ENCODE results near the gene PRSS33. TPM values are rescaled to one million over a fixed set of nuclear protein-coding genes. Genes with fewer than 3 reads are reported as not detected.

PRSS33 gene
- total RNA-seq, 2 experiments from 2014 or later = not detected

- Mint-ChIP-seq H3K36me3 (ENCODE audit: low read depth) (peaks cover 88% of the 10 kb centered on the region), H3K27ac (no peak overlapping the region), H3K4me1 (peaks cover 3% of the 10 kb centered on the region), H3K9me3 (no peaks in the 10 kb centered on the region), H3K27me3 (no peaks in the 10 kb centered on the region), H3K4me3 (no peak overlapping the region)
- ChIA-PET CTCF (interaction anchor here (1.0 kb wide), 1 partner anchor 101 kb away, joined by 4 read pairs; no protein-coding TSS in a partner anchor), POLR2A (no interaction called here)
- no peak for DNase-seq
Measured at GRCh38 chr16:2767140-2767731, 20.1 kb downstream of the PRSS33 start.

GRCh38 chr16:2766430-2767139, 20.8 kb downstream of the PRSS33 start:
- Mint-ChIP-seq H3K36me3 (ENCODE audit: low read depth) (peaks cover 90% of the 10 kb centered on the region), H3K27me3 (no peaks in the 10 kb centered on the region), H3K9me3 (no peaks in the 10 kb centered on the region), H3K27ac (no peak overlapping the region), H3K4me3 (no peak overlapping the region), H3K4me1 (peaks cover 1% of the 10 kb centered on the region)
- ChIA-PET CTCF (no interaction called here), POLR2A (no interaction called here)
- no peak for DNase-seq

- no peak for DNase-seq
- H3K27ac Mint-ChIP-seq = no peak overlapping the region
- H3K36me3 Mint-ChIP-seq (ENCODE audit: low read depth) = peaks cover 90% of the 10 kb centered on the region
- H3K27me3 Mint-ChIP-seq = no peaks in the 10 kb centered on the region
- H3K4me3 Mint-ChIP-seq = no peak overlapping the region
- POLR2A ChIA-PET = no interaction called here
- H3K9me3 Mint-ChIP-seq = no peaks in the 10 kb centered on the region
- CTCF ChIA-PET = no interaction called here
- peaks cover 2% of the 10 kb centered on the region for H3K4me1 Mint-ChIP-seq
Measured at GRCh38 chr16:2765462-2766404, 21.6 kb downstream of the PRSS33 start.

- POLR2A ChIA-PET = interaction anchor here (0.6 kb wide), 1 partner anchor 19 kb away, joined by 3 read pairs; no protein-coding TSS in a partner anchor
- H3K27me3 Mint-ChIP-seq = no peaks in the 10 kb centered on the region
- no peak overlapping the region for H3K27ac Mint-ChIP-seq
- DNase-seq = no peak
- H3K4me1 Mint-ChIP-seq = peaks cover 4% of the 10 kb centered on the region
- H3K9me3 Mint-ChIP-seq = no peaks in the 10 kb centered on the region
- no peak overlapping the region for H3K4me3 Mint-ChIP-seq
- peaks cover 90% of the 10 kb centered on the region for H3K36me3 Mint-ChIP-seq (ENCODE audit: low read depth)
- CTCF ChIA-PET = no interaction called here
Measured at GRCh38 chr16:2764718-2765117, 22.6 kb downstream of the PRSS33 start.

GRCh38 chr16:2763173-2763572, 24.2 kb downstream of the PRSS33 start:
- ChIA-PET POLR2A (no interaction called here), CTCF (no interaction called here)
- DNase-seq = no peak
- Mint-ChIP-seq H3K4me1 (peaks cover 7% of the 10 kb centered on the region), H3K9me3 (no peaks in the 10 kb centered on the region), H3K27ac (no peak overlapping the region), H3K27me3 (no peaks in the 10 kb centered on the region), H3K36me3 (ENCODE audit: low read depth) (peaks cover 93% of the 10 kb centered on the region), H3K4me3 (no peak overlapping the region)

- Mint-ChIP-seq H3K36me3 (ENCODE audit: low read depth) (peaks cover 93% of the 10 kb centered on the region), H3K27ac (no peak overlapping the region), H3K4me1 (peaks cover 10% of the 10 kb centered on the region), H3K4me3 (no peak overlapping the region), H3K27me3 (no peaks in the 10 kb centered on the region), H3K9me3 (no peaks in the 10 kb centered on the region)
- no peak for DNase-seq
- POLR2A ChIA-PET = no interaction called here
- CTCF ChIA-PET = no interaction called here
Measured at GRCh38 chr16:2762711-2763110, 24.6 kb downstream of the PRSS33 start.

GRCh38 chr16:2761886-2762583, 25.3 kb downstream of the PRSS33 start:
- no peaks in the 10 kb centered on the region for H3K27me3 Mint-ChIP-seq
- peaks cover 97% of the 10 kb centered on the region for H3K36me3 Mint-ChIP-seq (ENCODE audit: low read depth)
- H3K4me1 Mint-ChIP-seq = peaks cover 14% of the 10 kb centered on the region
- H3K27ac Mint-ChIP-seq = no peak overlapping the region
- H3K4me3 Mint-ChIP-seq = no peak overlapping the region
- no peaks in the 10 kb centered on the region for H3K9me3 Mint-ChIP-seq
- POLR2A ChIA-PET = no interaction called here
- CTCF ChIA-PET = no interaction called here
- DNase-seq = no peak

GRCh38 chr16:2761472-2761871, 25.9 kb downstream of the PRSS33 start:
- DNase-seq = no peak
- Mint-ChIP-seq H3K27me3 (no peaks in the 10 kb centered on the region), H3K4me3 (no peak overlapping the region), H3K27ac (no peak overlapping the region), H3K4me1 (peaks cover 19% of the 10 kb centered on the region), H3K36me3 (ENCODE audit: low read depth) (peaks cover 97% of the 10 kb centered on the region), H3K9me3 (no peaks in the 10 kb centered on the region)
- CTCF ChIA-PET = no interaction called here
- POLR2A ChIA-PET = no interaction called here

- no peak overlapping the region for H3K27ac Mint-ChIP-seq
- no peak overlapping the region for H3K4me3 Mint-ChIP-seq
Measured at GRCh38 chr16:2757344-2757743, 30.0 kb downstream of the PRSS33 start.

GRCh38 chr16:2756288-2757015, 30.9 kb downstream of the PRSS33 start:
- no peaks in the 10 kb centered on the region for H3K9me3 Mint-ChIP-seq
- H3K4me3 Mint-ChIP-seq = no peak overlapping the region
- no peak for DNase-seq
- no peaks in the 10 kb centered on the region for H3K27me3 Mint-ChIP-seq
- H3K36me3 Mint-ChIP-seq (ENCODE audit: low read depth) = peaks cover 79% of the 10 kb centered on the region
- POLR2A ChIA-PET = interaction anchor here (0.7 kb wide), 1 partner anchor 286 kb away, joined by 3 read pairs; no protein-coding TSS in a partner anchor
- no peak overlapping the region for H3K27ac Mint-ChIP-seq
- H3K4me1 Mint-ChIP-seq = peaks cover 48% of the 10 kb centered on the region
- CTCF ChIA-PET = no interaction called here

More at GRCh38 chr16:2757344-2757743, 30.0 kb downstream of the PRSS33 start:
- ChIA-PET CTCF (interaction anchor here (0.6 kb wide), 1 partner anchor 65 kb away, joined by 3 read pairs; no protein-coding TSS in a partner anchor), POLR2A (no interaction called here)
- Mint-ChIP-seq H3K4me1 (peaks cover 45% of the 10 kb centered on the region), H3K9me3 (no peaks in the 10 kb centered on the region), H3K36me3 (ENCODE audit: low read depth) (peaks cover 86% of the 10 kb centered on the region), H3K27me3 (no peaks in the 10 kb centered on the region)
- no peak for DNase-seq

GRCh38 chr16:2755158-2755557, 32.2 kb downstream of the PRSS33 start:
- H3K36me3 Mint-ChIP-seq (ENCODE audit: low read depth) = peaks cover 76% of the 10 kb centered on the region
- DNase-seq = no peak
- peak overlapping the region; percentile 93 for H3K27ac Mint-ChIP-seq
- ChIA-PET POLR2A (no interaction called here), CTCF (no interaction called here)
- H3K9me3 Mint-ChIP-seq = no peaks in the 10 kb centered on the region
- H3K4me3 Mint-ChIP-seq = peak overlapping the region; percentile 89
- no peaks in the 10 kb centered on the region for H3K27me3 Mint-ChIP-seq
- H3K4me1 Mint-ChIP-seq = peaks cover 58% of the 10 kb centered on the region

GRCh38 chr16:2753733-2754020, 33.7 kb downstream of the PRSS33 start:
- Mint-ChIP-seq H3K27ac (peak overlapping the region; percentile 93), H3K4me3 (peak overlapping the region; percentile 89), H3K27me3 (no peaks in the 10 kb centered on the region), H3K4me1 (peaks cover 63% of the 10 kb centered on the region), H3K36me3 (ENCODE audit: low read depth) (peaks cover 69% of the 10 kb centered on the region), H3K9me3 (no peaks in the 10 kb centered on the region)
- CTCF ChIA-PET = interaction anchor here (0.6 kb wide), 2 partner anchors 32 to 727 kb away, joined by 3 to 4 read pairs; no protein-coding TSS in a partner anchor
- POLR2A ChIA-PET = no interaction called here
- no peak for DNase-seq

Measured in activated CD4-positive, alpha-beta T cell treated with anti-CD3 and anti-CD28 coated beads, Interleukin-2, amount 10 ng/mL, durations not matched to agents 7 days and 5 days (primary cell).